HG03432 (cell line): ENCODE data around the gene FLT3.
A peak's percentile ranks its signal among the peaks of the same experiment; 100 is the strongest.
"Not testable (repeated sequence)": the region's sequence is repeated elsewhere in the genome, so short reads cannot be mapped to it uniquely, and the experiment has no call there.

Source experiments
- ATAC-seq: cut with Tn5 transposase; IDR thresholded peaks from one replicate; pipeline ENCODE4 v1.9.1; 2021; ENCODE audit warnings: mild to moderate bottlenecking, moderate library complexity; ENCODE audit not compliant: unreplicated experiment

The FLT3 gene

DNA sequence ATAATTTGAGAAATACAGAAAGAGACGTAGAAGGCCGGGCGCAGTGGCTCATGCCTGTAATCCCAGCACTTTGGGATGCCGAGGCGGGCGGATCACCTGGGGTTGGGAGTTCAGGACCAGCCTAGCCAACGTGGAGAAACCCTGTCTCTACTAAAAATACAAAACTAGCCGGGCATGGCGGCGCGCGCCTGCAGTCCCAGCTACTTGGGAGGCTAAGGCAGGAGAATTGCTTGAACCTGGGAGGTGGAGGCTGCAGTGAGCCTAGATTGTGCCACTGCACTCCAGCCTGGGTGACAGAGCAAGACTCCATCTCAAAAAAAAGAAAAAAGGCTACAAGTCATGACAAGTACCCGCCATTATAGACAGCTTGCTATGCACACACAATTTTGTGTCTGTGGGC is 95.4 kb downstream of the FLT3 start:
- ATAC-seq: not testable (repeated sequence)

DNA sequence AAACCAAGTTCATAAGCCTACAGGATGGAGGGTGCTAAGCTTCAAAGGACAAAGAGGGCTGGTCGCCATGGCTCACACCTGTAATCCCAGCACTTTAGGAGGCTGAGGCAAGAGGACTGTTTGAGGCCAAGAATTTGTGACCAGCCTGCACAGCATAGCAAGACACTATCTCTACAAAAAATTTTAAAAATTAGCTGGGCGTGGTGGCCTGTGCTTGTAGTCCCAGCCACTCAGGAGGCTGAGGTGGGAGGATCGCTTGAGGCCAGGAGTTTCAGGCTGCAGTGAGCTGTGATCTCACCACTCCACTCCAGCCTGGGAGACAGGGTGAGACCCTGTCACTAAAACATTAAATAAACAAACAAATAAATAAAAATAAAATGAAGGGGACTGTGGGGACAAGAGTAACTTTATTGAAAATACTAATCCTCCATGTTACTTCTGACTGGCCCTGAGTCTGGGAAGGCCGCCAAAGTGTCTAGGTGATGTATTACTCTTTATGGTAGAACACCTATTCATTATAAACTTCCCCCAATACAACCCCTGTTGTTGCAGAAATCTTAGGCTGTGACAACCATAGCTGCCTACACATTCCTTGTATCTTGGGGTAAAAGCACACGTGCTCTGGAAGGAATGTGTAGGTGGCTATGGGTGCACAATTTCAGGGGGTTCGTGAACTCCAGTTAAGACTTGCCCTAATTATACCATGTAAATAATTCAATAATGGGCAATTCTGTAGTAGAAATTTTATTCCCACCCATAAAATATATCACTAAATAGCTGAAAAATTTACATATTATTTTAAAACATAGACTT is 97.3 kb downstream of the FLT3 start:
- no peak for ATAC-seq

DNA sequence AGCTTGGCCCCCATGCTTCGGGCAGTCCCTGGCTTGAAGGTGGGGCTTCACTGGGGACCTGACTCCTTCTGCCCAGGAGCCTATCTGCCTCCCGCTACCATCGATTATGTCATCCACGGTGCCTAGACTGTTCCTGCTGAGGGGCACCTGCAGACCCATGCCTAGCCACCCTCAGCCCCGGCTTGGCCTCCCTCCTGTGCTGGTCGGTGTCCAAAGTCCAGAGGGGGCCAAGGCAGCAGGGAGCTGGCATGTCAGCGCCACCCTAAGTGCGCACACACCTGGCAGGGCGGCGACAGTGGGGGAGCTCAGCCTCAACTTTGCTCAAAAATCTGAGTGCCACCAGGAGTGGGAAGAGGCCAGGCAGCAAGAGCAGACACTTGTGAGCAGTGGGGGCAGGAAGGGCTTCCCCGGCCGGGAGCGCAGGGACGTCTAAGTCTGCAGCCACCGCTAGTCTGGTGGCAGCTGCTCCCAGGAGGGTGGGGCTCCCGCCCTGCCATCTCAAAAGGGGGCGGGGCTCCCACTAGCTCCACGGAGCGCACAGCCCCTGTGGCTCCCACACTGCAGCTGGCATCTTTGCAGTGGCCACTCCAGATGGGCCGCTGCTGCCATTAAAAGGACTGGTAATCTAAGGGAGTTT is 98.4 kb downstream of the FLT3 start:
- ATAC-seq: no peak

DNA sequence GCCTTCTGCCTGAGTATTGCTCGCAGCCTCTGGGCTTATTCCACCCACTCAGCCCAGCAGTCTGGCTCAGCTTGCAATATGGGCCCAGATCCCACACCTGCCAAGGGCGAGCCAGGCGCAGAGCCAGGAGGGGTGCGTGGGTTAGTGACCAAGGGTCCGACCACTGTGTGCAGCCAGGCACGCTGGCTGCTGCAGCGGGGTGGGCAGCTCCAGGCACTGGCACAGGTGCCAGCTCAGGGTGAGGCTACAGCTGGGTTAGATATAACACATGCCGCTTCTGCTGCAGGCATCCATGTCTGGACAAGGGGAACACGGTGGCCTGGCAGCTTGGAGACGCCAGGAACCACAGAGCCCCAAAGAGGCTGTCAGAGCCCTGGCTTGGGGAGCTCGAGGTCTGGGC is 99.3 kb downstream of the FLT3 start:
- ATAC-seq: no peak

DNA sequence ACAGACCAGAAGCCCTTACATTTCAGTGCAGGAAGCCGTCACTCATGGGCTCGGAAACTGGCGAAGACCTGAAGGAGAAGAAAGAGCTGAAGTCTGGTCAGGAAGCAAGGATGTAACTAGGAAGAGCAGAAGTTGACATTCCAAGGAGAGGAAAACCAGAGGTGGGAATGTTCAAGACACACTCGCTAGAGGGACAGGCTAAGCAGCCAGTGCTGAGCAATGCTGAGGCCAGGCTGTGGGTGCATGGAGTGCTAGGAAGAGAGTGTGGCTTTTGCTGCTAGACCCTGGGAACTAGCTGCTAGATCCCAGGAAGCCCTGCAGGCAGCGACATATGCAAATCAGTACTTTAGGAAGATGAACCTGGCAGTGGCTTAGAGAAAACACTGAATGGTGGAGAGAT is 99.8 kb downstream of the FLT3 start:
- ATAC-seq: no peak

DNA sequence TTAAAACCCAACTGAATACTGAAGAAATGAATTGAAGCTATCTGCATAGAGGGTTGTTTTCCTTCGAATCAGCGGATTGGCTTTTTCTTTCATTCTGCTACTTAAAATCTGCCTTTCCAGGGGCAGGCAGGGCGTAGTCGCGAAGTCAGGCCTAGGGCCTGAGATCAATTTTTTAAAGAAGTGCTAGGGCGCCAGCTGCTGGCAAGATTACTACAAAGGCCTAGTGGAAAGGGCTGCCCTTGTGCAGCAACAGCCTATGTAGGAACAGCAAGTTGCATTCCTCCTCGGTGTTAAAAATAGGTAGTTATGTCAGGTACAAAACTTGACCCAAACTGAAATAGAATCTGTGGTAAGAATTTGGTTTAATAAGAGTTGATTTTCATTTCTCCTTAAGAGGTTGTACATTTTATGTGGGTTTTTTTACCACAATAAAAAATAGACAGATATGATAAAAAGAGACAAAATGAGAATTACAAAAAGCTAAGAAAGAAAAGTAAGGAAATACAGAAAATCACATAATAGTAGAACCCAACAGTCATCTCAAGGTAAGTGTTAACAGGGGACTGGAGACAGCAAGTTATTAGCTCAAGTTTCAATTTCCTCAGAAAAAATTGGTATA is 102.4 kb downstream of the FLT3 start:
- ATAC-seq: peak; percentile 51

DNA sequence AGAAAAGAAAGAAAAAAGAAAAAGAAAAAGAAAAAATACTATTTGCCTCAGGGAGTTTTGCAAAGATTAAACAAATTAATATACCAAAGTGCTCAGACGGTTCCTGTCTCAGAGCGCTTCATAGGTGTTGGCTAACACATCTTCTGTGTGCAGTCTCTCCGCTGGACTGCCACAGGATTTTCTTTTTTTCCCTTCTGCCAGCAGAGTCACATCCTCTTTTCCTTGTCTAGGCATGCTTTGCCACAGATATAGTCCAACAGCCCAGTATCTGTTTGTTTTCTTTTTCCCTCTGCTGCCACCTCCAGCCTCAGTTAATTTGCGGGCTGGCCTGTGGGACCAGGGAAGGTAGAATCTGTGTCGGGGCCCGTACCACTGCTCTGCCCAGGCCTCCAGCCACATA is 108.5 kb downstream of the FLT3 start:
- ATAC-seq: no peak

DNA sequence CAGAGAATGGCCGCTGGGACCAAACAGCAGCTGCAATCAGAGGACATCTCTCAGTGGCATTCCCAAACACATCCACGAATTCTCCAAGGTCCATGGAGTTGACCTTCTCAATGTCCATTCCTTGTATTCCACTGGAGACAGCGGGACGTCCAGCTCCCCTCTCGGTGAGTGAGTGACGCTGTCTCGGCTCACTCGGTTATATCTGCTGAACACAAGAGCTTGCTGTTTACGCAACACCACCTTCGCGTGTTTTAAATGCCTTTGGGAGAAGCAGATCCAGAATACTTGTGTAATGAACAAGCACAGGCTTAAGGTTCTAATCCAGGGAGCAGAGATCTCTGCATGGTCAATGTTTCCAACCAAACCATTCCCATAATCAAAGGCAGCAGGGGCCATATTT is 111.9 kb downstream of the FLT3 start, which contains the start of gene URAD:
URAD (minus strand) TSS at position 174 of the 400 bp plus-strand sequence; CDS start at position 118, 56 bp downstream.
- ATAC-seq: no peak

DNA sequence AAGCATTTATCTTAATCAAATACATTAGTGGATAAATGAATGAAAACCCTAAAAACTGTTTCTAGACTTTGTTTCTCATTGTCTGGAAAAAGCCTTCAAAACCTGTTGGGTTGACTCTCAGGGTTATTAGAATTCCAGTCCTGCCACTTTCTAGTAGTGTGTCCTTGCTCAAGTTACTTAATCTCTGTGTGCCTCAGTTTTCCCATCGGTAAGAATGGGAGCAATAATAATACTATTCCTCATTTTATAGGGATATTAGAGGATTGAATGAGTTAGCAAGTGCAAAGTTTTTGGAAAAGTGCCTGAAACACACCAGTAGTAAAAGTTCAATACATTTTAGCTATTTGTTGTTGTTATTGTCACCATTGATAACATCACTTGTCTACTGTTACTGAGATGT is 114.8 kb downstream of the FLT3 start:
- no peak for ATAC-seq

DNA sequence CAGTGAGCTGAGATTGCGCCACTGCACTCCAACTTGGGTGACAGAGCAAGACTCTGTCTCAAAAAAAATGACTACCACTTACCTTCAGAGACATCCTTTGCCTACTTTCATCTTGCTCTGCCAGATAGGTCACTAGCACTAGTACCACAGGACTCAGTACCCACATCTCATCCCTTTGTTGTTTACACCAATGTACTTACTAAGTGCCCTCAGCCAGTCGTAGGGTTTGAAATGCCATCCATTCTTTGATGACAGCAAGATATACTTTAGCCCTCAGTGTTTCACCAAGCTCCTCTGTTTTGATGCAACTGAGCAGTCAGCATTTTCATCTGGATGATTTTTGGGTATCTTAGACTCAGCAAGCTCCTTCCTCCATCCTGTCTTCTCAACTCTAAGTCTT is 118.0 kb downstream of the FLT3 start:
- ATAC-seq: no peak

DNA sequence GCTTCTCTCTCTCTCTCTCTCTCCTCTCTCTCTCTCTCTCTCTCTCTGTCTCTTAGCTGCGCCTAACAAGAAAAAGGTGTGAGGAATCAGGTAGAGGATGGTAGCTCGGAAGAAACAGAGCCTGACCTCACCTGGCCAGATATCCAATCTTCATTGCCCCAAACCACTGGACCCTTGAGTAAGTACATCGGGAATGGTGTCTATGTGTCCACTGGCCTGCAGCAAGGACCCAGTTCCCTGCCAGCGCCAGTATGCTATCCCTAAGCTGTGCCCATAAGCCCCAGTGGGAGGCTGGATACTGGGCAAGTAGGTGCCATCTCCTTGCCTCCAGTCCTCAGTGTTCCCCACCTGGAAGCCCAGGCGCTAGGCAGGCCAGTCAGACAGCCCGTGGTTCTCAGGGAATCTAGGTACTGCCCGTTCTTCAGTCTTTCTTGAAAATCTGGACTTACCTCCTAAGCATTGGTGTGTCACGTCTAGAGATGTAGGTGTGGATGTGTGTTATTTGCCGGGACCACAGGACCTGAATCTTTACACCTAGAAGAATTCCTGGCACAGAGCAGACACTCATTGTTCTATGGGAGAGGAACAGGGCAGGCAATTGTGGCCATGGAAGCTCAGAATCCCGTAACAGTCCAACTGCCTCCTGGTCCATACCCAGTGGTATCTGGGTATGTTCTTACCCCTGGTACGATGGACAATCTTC is 119.2 kb downstream of the FLT3 start:
- no peak for ATAC-seq

DNA sequence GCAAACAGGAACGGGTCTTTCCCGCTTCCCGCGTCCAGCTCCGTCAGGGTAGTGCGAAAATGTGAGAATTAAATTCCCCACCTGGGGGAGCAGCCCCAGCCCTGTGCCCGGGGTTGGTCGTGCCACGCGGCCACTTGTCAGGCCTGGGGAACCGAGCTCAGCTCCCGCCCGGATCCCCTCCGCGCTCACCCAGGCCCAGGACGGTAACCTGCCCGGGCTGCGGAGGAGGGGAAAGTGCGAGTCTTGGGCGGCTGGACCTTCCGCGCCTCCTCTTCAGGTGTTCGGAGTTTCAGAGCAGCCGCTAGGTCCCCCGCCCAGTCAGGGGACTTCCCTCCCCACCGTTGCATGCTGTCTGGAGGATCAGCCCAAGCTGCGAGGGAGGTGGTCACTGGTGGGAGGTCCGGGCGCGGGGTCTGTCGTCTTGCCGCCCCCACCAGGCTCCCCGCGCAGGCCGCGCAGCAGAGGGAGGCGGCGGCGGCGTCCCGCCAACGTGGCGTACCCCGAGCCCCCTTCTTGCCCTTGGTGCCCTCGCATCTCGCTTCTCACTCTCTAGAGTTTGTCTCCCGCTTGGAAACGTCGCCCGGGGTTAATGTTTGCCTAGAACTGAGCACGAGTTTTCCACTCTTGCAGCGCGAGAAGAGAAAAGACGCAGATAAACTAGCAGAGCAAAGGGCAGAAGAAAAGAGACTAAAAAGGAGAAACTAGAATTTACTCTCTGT is 119.9 kb downstream of the FLT3 start:
- no peak for ATAC-seq

DNA sequence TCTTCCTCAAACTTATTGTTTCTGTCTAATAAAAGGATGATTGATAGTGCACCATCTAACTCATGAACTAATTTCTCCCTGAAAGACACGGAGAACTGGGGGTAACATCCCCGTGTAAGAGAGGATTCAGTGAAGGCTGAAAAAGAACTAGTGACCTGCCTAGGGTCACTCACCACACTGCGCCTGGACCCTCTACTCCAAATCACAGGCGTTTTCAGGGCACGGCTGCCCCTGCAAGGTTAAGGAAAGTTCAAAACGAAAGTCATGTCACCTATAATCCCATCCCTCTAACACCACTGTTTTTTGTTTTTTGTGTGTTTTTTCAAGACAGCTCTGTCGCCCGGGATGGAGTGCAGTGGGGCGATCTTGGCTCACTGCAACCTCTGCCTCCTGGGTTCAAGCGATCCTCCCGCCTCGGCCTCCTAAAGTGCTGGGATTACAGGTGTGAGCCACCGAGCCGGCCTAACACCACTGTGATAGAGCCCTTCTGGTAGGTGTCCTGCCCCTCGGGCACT is 120.6 kb downstream of the FLT3 start:
- no peak for ATAC-seq

DNA sequence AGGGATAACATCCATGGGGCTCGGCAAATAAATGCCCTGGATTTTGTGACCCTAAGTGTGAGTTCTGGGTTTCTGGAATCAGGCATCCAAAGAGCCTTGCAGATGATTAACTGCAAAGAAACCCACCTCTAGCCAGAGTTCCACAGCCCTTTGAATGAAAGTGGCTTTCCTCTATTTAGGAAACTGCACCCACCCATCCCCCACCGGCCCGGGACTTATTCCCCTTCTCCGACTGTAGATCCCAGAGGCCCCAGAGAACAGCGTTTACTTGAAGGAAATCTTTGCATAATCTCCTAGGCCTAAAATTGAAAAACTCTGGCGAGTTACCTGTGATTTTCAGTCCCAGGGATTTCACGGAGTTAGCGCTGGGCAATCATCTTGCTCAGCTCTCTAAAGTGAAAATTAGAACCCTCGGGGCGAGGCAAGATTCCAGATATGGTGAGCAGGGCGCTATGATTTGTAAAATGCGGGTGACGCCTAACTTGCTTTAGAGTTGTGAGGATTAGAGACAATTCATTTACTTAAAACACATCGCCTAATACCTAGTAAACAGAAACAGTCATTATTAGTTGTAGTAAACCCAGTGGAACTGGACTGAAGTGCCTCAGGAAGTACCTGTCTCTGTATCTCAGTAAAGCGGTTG is 121.3 kb downstream of the FLT3 start:
- ATAC-seq: no peak

DNA sequence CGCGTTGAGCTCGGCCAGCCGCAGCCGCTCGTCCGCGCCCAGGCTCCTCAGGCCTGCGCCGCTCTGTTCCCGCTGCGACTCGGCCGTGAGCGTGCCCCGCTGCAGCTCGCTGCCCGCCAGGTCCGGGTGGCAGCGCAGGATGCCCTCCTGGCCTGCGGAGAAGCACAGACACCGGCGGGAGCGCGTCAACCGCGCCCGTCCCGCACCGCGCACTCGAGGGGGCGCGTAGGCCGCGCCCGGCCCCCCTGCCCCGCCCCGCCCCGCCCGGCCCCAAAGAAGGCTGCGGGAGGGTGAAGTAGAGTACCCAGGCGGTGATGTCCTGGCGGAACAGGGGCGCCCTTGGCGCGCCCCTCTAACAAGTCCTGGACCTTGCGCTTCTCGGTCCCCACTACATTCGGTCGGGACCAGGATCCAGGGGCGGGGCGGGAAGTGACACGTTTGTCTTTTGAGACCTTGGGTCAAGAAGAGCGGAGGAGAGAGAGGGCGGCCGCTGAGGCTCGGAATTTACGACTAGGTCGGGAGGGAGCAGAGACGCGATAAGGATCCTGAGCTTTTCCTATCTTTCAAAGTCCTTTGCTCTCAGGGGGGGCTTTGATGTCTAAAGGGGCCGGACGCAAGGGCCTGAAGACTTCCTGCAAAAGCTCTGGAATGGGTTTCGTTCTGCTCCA is 121.9 kb downstream of the FLT3 start:
- ATAC-seq: no peak

DNA sequence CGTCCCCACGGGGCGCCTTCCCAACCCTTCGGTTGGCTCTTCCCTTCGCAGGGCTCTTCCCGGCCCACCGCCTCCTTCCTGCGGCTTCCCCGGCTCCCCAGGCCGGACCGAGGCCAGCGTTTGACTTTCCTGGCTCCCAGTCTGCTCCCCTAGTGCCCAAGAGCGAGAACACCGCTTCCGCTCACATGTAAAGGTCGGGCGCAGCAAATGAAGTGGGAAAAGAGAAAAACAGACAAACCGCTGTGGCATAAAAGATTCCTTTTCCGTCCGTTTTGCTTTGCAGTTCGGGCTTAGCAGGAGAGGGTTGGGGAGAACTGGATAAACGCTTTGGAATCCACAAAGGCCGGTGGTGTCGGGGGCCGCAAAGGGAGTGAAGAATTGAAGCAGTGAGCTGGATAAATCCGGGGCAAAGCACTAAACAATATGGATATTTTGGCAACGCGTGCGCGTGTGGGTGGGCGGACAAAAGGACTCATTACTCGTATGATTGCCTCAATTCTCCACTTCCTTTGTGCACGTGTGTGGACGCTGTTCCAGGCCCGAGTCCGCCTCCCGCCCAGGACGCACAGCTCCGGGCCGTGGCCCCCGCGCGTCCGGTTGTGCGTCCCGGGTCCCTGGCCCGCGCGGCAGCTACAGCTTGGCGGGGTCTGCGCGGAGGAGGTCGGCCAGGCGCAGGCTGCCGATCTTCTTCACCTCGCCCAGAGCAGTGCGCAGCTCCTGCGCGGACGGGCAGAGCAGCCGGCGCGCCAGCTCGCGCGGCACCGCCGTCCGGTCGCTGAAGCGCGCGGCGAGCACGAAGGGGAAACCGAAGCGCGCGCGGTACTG is 122.7 kb downstream of the FLT3 start:
- no peak for ATAC-seq

DNA sequence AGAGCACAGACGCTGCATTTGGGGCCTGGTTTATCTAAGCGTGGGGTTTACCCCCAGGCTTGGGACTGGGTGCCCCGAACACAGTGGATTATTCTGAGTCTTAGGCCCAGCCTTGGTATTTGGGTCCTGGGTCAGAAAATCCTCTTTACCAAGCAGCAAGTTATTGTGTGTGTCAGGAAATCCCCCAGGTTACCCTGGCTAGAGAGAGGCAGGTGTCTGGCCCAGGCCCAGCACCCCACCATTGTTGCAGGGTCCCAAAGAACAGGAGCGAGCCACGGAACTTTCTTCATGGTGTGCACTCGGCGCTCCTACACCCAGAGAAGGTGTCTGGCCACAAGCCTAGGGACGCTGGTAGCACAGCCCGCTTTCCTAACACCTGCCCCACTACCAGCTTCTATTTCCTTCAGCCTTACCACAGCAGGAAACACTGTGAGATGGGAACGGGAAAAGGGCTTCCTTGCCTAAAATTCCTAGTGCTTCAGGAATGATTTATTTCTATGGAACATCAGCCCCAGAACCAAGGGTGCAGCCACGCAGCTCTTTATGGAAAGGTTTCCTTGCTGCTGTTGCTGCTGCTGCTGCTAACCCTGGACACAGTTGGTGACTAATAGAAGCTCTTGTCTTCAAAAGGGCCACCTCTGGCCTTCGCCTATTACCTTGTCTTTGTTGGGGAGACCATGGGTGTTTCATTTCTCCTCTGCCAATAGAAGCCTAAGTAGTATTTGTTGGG is 123.8 kb downstream of the FLT3 start:
- ATAC-seq: no peak
